Stimulated activated CD4-positive, alpha-beta T cell treated with anti-CD3 and anti-CD28 coated beads, Interleukin-1b, Interleukin-23, amount 100 ng/mL, for 24 hours (primary cell): ENCODE measurements around the gene EPHB4.
"Not testable (repeated sequence)": the region's sequence is repeated elsewhere in the genome, so short reads cannot be mapped to it uniquely, and the experiment has no call there.

ENCODE experiments used
- DNase-seq, 4 experiments: peaks; one replicate each; pipeline ENCODE4 v3.0.0-alpha.2; 2020; ENCODE audit warnings: low read depth in 4 of 4, low spot score in 1 of 4

Gene EPHB4

DNA sequence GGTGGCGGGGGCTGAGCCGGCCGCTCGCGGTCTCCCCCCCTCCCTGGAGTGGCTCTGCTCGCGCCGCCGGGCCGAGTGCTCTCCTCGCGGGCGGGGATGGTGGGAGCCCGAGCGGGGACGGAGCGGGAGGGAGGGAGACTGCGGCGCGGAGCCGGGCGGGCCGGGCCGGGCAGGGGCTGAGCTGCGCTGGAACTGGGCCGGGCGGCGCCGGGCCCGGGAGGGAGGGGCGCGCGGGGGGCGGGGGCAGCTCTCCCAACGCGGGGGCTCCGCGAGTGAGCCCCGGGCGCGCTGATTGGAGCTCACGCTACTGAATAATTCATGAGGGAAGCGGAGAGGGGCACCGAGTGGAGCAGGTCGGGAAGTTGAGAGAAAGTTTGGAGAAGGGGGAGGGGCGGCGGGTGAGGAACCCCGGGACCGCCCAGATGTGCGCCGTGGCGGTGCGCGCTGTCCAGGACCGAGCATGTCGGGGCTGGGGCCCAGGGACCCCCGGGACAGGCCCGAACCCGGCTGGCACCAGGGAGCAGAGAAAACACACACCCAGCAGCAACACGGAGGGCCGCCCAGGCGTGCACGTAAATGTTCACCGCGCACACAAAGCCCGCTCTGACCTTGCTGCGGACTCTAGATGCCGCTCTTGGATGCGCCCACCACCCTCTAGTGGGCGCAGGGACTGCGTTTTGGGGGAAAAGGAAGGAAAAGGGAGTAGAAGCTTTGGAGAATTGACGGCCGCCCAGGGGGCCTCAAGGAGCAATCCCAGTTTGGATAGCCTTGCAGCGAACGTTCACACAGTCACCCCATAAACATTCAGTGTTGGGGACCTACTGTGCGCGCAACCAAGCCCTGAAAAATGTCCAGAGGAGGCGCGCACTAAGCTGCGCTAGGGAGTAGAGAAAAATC, at the start of gene EPHB4:
TSS of gene EPHB4 (minus strand) at position 194 of the 897 bp plus-strand sequence. CDS start 493 bp downstream, outside the sequence.
- DNase-seq, result no peak

DNA sequence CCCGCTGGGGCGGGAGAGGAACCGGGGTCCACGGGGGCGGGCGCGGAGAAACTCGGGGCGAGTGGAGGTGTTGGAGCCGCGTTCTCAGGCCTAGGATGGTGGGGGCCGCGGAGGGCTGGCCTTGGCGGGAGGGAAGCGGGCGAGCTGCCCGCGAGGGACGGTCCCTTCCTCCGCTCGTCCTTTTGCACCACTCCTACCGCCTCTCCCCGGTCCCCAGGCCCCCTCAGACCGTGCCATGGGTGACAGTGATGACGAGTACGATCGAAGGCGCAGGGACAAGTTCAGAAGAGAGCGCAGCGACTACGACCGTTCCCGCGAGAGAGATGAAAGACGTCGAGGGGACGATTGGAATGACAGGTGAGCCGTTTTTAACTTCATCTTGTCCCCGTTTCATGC, 48.0 kb upstream of the EPHB4 start:
- no peak for DNase-seq

DNA sequence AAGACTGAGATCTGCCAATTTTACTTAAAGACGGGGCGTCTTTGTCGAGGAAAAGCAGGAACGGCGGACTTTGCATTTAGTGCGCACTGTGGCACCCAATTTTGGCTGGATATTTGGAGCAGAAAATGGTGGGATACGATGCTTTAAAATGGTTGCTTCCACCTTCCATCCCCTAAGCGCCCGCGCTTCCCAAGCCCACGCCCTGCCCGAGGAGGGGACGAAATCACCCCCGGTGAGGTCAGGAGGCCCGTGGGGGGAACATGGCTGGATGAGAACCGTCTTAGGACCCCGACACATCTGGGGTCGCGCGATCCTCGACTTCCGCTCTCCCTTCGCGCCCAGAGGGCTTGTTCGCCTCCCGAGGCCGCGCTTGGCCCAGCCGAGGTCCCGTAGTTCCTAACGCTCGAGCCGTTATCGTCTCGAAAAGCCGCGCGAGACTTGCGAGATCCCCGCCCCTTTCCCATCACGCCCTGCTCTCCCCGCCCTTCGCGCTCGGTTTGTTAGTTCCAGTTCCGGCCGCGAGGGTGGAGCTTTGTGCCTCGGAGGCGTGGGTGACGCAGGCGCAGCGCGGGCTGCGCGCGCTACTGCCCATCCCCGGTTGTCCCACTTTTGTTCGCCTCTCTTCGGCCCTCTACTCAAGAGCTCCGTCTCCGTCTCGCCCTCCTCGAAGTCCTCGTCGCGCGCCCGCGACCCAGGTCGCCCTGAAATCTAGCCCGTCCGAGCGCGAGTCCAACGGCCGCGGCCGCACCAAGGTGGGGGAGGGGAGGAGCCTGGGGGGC, 47.4 kb upstream of the EPHB4 start, which contains the start of gene SRRT:
TSS of gene SRRT (plus strand) at position 527 of the 779 bp plus-strand sequence. CDS start 488 bp downstream, outside the sequence.
- peak; percentile 97 to 98 (median 98) for DNase-seq

DNA sequence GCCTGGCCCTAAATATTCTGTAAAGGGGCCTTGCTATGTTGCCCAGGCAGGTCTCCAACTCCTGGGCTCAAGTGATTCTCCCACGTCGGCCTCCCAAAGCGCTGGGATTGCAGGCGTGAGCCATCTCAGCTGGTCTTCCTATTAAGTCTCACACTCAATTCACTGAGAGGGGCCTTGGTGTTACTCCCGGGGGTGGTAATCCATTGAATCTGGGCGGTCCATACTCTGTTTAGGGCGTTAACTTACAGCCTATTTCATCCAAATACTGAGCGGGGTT, 46.9 kb upstream of the EPHB4 start:
- no peak for DNase-seq

DNA sequence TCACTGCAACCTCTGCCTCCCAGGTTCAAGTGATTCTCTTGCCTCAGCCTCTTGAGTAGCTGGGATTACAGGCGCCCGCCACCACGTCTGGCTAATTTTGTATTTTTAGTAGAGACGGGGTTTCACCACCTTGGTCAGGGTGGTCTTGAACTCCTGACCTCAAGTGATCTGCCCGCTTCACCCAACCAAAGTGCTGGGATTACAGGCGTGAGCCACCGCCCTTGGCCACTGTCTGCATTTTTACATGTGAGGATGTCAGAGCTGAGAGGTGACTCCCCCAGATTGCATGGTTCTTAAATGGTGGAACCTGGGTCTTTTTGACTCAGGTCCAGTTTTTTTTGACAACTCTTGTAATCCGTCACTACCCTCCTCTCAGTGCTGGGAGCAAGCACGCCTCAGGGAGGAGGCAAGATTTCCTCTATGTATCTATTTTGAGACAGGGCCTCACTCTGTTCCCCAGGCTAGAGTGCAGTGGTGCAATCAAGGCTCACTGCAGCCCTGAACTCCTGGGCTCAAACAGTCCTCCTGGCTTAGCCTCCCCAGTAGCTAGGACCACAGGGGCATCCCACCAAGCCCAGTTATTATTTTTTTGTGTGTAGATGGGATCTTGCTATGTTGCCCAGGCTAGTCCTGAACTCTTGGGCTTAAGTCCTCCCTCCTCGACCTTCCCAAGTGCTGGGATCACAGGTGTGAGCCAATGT, 46.4 kb upstream of the EPHB4 start:
- DNase-seq, result no peak

DNA sequence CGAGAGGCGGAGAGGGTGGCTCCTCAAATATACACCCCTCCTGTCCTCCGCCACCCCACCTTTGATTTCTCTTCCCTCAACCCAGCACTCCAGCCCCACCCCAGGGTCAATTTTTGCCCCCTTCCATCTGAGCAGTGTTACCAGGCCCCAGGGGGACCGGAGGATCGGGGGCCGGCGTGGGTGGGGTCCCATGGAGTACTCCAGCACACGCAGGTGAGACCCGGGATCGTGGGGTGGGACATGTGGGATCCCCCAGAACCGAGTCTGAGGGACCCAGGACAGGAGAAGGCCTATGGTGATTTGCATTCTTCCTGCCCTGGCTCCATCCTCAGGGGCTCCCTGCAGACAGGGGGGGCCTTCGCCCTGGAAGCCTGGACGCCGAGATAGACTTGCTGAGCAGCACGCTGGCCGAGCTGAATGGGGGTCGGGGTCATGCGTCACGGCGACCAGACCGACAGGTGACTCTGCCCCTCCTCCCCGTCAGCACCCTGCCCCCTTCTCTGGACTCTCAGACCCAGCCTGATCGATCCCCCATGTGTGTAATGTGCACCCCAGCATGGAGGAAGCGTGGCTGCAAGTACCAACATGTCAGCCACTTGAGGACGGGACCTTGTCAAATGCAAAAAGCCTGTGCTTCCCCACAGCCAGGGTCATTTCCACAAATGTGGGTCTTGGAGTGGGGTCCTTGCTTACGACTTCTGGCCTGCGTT, 40.6 kb upstream of the EPHB4 start:
- DNase-seq, result no peak

DNA sequence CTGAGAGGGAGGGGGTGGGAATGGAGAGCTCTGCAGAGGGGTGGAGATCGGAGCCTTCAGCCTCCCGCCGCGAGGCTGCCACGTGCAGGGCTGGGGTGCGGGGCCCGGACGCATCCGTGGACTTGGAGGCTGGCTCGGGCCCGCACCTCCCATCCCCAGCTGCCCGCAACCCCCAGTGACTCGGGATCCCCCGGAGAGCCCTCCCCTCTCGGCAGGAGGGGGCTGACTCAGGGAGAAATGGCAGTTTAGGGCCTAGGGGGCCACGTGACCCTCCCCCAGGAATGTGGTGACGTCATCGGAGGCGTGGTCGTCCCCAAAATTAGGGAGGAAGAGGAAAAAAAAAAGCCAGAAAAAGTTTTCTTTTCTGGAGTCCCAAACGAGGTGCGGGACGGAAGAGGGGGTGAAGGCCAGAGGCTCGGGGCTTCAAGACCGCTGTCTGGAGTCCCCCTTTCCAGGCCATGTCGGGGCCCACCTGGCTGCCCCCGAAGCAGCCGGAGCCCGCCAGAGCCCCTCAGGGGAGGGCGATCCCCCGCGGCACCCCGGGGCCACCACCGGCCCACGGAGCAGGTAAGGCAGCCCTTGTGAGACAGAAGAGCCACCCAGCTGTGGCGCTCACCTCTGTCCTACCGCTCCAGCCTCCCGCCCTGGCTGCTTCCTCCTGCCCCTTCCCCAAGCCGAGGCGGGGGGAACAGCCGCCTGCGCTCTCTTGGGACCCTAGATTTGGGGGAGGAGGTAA, 39.9 kb upstream of the EPHB4 start, which contains the start of gene TRIP6:
TSS of gene TRIP6 (plus strand) at position 348 of the 736 bp plus-strand sequence. CDS start at position 459, 111 bp downstream.
- DNase-seq, result peak in 3 of 4 experiments; percentile 36 to 65 (median 52)

DNA sequence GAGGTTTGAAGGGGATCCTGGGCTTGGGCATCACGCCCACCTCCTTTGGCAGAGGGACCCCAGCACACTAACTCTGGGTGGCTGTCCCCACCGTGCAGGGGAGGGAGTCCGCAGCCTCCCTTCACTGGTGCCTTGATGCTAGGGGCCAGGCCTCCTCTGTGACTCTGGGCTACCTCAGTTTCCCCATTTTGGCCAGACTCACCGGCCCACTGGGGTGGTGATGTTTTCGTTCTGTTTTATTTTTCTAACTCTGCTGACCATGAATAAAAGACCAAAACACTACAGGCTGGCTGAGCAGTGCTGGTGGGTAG, 39.4 kb upstream of the EPHB4 start:
- DNase-seq, result no peak

DNA sequence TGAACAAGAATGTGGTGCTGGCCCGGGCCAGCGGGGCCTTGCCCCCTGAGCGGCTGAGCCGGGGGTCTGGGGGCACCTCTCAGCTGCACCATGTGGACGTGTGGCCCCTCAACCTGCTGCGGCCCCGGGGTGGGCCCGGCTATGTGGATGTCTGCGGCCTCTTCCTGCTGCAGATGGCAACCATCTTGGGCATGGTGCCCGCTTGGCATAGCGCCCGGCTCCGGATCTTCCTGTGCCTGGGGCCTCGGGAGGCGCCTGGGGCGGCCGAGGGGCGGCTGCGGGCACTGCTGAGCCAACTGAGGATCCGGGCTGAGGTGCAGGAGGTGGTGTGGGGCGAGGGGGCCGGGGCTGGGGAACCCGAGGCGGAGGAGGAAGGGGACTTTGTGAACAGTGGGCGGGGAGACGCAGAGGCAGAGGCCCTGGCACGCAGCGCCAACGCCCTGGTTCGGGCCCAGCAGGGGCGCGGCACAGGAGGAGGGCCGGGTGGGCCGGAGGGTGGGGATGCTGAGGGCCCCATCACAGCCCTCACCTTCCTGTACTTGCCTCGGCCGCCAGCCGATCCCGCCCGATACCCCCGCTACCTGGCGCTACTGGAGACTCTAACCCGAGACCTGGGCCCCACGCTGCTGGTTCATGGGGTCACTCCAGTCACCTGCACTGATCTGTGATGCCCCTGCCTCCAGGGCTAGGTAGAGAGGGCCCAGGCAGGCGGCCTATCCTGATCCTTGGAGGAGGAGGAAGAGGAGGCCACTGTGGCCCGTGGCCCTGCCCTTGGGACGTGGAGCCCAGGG, 38.8 kb upstream of the EPHB4 start:
- DNase-seq, result no peak

DNA sequence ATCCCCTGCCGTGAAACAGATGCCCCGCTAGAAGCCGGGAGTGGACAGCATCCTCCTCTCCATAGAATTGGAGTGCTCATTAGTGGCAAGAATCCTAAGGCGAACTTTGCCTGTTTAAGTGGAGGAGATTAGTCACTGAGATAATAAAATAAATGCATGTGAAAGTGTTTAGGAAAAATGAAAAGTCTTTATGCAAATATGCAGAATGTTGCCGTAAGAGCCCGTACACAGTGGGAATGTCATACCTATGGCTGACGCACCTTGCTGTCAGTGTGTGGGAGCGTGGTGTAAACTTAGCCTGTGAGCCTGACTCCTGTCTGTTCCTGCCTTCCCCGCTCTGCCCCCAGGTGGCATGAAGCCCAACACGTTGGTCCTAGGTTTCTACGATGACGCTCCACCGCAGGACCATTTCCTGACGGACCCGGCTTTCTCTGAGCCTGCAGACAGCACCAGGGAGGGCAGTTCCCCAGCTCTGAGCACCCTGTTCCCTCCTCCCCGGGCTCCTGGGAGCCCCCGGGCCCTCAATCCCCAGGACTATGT, 38.1 kb upstream of the EPHB4 start:
- DNase-seq, result no peak

DNA sequence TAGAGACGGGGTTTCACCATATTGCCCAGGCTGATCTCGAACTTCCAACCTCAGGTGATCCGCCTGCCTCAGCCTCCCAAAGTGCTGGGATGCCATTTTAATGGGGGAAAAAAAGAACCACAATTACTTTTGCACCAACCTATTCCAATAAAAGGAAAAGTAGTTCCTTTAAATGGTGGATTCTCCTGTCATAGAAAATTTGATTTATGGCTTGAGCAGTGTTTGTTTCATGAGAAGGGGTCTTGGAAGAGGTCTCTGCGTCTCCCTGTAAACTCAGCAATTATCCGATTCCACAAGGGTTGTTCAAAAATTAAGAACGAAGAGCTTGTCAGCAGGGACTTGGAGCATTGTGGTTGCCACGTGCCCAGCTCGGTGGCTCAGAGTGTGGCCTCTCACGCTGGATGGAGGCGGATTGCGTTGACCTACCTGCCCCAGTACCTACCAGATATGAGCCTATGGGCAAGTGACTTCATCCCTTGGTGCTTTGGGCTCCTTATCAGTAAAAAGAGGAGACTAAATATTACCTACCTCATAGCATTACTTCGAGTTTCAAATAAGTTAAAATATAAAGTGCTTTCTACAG, 37.0 kb upstream of the EPHB4 start:
- no peak for DNase-seq

DNA sequence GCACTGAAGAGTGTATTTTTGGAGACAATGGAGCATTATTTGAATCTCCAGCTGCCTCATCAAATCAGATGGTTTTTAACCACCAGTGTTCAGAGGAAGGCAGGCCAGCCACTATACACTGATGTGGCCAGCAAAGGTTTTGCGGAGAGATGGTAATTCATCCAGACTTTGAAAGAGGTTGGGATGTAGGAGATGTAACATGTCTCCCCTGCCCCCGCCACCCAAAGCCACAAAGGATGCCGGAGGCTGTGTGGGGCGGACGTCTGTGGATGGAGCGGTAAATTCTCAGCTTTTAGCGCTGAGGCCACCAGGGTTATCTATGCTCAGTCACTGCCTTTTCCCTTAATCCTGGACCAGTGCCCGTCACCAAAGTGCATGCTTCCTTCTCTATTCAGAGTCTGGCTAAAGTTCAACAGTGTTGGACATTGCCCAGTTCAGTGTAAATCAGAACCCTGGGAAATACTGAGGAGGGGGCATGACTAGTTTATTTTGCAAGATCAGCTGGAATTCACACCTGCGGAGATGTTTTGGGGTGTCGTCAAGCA, 36.2 kb upstream of the EPHB4 start:
- DNase-seq, result no peak

DNA sequence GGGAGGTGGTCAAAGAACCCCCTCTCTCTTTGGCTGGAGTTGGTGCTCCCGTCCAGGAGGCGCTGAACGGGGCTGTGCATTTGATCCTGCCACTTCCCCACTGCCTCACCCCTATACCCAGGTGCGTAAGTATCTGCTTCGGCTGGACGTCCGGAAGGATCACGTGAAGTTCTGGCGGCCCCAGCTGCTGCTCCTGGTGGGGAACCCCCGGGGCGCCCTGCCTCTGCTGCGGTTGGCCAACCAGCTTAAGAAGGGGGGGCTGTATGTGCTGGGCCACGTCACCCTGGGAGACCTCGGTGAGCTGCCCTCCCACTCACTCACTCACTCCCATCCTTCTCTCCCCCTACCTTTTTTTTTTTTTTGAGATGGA, 34.3 kb upstream of the EPHB4 start:
- DNase-seq, result no peak

DNA sequence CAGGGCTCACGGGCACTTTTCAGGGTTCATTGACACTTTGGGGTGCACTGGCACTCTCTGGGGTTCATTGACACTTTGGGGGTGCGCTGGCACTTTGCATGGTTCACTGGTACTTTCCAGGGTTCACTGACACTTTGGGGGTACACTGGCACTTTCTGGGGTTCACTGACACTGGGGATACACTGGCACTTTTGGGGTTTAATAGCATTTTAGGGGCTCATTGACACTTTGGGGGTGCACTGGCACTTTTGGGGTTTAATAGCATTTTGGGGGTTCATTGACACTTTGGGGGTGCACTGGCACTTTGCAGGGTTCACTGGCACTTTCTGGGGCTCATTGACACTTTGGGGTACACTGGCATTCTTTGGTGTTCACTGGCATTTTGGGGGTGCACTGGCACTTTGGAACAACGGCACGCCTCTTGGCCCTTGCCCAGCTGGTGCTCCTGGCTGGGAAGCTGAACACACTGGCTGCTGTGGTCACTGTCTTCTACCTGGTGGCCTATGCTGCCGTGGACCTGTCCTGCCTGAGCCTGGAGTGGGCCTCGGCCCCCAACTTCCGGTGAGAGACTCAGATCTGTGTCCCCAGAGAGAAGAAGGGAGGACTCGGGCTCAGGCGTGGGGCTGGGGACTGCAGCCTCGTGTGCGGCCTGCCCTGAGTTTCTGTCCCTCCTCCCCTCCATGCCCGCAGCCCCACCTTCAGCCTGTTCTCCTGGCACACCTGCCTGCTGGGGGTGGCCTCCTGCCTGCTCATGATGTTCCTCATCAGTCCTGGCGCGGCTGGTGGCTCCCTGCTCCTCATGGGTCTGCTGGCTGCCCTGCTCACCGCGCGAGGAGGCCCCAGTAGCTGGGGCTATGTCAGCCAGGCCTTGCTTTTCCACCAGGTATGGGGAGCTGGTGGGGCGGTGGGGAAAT, 33.6 kb upstream of the EPHB4 start:
- DNase-seq, result no peak

DNA sequence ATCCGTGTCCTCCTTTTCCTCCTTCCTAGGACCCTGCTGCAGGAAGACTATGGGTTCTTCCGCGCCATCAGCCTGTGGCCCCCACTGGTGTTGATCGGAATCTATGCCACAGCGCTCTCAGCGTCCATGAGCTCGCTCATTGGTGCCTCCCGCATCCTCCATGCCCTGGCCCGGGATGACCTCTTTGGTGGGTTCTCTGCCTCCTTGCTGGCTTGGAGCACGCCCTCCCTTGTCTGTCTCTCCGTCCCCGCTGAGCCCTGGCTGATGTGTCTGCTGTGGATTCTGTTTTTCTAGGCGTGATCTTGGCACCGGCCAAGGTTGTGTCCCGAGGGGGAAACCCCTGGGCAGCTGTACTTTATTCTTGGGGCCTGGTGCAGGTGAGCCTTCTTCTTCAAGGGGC, 32.5 kb upstream of the EPHB4 start:
- no peak for DNase-seq

DNA sequence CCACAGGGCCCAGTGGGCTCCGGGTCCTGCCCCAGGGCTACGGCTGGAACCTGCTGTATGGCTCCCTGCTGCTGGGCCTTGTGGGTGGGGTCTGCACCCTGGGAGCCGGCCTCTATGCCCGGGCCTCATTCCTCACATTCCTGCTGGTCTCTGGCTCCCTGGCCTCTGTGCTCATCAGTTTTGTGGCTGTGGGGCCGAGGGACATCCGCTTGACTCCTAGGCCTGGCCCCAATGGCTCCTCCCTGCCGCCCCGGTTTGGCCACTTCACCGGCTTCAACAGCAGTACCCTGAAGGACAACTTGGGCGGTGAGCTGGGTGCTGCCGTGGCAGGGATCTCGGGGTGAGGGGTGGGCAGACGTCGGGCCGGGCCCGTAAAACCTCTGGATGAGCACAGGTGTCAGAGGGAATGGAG, 29.6 kb upstream of the EPHB4 start:
- no peak for DNase-seq

DNA sequence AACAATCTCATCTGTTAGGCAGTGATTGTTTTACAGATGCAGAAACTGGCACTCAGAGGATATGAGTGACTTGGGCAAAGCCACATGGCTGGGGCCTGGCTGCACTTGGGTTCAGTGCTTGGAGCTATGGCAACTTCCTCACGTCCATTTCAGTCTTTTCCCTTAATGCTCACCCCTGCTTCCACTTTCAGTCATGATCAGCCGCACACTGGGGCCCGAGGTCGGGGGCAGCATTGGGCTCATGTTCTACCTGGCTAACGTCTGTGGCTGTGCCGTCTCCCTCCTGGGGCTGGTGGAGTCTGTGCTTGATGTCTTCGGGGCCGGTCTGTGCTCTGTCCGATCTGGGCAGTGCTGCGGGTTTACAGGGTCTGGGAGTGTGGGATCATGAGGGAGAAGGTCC, 28.2 kb upstream of the EPHB4 start:
- DNase-seq, result no peak

DNA sequence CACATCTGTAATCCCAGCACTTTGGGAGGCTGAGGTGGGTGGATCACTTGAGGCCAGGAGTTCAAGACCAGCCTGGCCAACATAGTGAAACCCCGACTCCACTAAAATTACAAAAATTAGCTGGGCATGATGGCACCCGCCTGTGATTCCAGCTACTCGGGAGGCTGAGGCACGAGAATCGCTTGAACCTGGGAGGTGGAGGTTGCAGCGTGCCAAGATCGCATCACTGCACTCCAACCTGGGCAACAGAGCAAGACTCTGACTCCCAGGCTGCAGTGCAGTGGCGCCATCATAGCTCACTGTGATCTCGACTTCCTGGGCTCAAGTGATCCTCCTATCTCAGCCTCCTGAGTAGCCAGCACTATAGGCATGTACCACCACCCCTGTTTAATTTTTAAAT, 27.6 kb upstream of the EPHB4 start:
- DNase-seq, result not testable (repeated sequence)
